ENCODE measurements around the gene HSPA6.
"Not testable (repeated sequence)": the region's sequence is repeated elsewhere in the genome, so short reads cannot be mapped to it uniquely, and the experiment has no call there.

HSPA6 gene

GRCh38 chr1:161532644-161533567, 8.6 kb downstream of the HSPA6 start:
- DNase-seq (ENCODE audit: low read depth): not testable (repeated sequence)

GRCh38 chr1:161537068-161537669, 12.8 kb downstream of the HSPA6 start:
- not testable (repeated sequence) for DNase-seq (ENCODE audit: low read depth)

DNA sequence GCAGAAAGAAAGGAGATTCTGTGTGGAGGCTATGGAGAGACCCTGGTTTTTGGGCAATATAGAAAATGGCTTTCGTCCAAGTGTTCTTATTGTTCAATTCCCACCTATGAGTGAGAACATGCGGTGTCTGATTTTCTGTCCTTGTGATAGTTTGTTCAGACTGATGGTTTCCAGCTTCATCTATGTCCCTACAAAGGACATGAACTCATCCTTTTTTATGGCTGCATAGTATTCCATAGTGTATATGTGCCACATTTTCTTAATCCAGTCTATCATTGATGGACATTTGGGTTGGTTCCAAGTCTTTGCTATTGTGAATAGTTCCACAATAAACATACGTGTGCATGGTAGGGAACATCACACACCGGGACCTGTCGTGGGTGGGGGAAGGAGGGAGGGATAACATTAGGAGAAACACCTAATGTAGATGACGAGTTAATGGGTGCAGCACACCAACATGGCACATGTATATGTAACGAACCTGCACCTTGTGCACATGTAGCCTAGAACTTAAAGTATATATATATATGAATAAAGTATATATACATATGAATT, 14.7 kb downstream of the HSPA6 start:
- DNase-seq (ENCODE audit: low read depth): not testable (repeated sequence)

DNA sequence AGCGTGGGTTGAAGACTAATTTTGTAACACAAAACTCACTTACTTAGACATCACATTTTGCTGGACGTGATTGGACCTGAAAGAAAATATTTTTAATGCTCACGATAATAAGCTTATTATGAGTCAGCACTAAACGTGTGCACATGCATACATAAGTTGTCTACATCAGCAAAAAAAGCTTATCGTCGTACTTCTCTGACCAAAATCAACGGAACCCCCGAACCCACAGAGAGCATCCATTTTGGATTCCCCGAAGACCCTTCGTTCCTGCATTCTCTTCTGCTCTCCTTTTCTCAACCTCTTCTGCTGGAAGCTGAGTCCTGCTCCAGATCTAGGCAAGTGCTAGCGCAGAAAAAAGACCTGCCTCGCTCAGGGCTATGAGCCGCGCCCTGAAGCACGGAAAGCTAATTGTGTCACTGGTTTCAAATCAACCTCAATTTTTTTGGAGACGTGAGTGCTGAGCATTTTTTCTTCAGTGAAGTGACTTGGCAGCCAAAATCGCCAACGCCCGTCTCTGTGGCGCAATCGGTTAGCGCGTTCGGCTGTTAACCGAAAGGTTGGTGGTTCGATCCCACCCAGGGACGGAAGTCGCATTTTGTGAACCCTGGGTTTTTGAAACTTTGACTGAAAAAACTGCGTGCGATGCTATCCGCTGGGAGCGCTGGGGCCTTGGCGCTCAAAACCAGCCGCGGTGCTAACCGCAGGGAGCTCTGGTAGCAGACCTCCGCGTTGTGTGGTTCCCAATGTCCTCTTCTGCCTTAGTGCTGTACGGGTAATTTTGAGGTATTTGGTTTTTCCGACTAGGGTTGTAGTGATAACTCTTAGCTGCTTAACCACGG, 15.6 kb downstream of the HSPA6 start:
- peak; percentile 99 for DNase-seq (ENCODE audit: low read depth)

- DNase-seq (ENCODE audit: low read depth): not testable (repeated sequence)
These were observed 16.2 kb downstream of the HSPA6 start for GRCh38 chr1:161540570-161540960.

GRCh38 chr1:161542091-161542559, 17.8 kb downstream of the HSPA6 start:
- DNase-seq (ENCODE audit: low read depth): peak; percentile 58

- not testable (repeated sequence) for DNase-seq (ENCODE audit: low read depth)
These were observed 18.8 kb downstream of the HSPA6 start for GRCh38 chr1:161543125-161543524.

DNA sequence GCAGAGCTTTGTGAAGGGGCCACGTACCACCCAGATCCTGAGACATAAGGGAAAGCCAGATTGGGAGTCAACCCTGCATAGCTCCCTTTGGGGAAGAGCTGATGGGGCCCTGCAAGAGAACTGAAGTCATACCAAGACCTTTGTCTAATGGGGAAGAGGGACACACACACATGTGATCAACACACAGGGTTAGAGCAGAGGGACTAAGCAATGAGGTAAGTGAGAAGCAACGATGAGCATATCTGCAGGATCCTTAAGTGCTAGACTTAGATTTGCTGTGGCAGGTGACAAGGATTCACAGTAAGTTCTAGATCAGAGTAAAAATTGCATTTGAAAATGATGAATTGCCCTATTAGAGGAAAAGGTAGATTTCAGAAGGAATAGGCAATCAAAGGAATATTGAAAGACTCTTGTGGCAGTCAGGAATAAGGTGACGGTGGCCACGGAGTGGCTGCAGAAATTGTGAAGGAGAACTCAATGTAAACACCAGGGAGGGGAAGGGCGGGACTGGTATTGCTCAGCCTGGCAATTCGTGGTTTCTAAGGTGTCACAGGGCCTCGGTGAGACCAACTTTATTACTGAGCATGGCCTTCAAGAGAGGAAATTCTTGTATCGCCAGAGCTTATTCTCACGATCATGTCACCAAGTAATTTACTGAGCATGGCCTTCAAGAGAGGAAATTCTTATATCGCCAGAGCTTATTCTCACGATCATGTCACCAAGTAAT, 20.8 kb downstream of the HSPA6 start:
- not testable (repeated sequence) for DNase-seq (ENCODE audit: low read depth)

DNA sequence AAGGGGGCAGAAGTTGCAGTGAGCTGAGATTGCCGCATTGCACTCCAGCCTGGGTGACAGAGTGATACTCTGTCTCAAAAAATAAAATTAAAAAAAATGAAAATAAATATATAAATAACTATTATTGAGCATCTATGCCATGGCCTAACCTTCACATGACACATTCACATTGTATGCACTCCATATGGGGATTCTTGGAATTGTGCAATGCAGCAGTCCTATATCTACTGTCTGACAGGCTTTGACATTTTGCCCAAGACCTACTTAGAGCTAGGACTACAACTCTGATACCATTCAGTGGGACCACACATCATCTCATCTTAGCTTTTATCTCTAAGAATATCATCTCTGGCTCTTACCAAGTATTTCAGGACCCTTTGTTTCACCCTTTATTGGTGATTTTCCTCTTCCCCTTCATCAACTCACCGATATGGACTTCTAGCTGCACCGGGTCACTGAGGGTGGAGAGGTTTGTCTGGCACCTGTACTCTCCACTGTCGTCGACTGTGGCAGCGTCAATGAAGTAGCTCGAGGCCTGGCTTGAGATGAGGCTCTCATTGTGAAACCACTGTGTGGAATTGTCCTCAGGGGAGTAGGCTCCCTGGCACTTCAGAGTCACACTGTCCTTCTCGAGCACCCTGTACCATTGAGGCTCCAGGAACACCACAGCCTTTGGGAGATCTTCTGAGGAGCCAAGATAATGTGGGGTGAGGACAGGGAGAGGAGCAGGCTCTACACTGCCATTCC, 23.8 kb downstream of the HSPA6 start:
- not testable (repeated sequence) for DNase-seq (ENCODE audit: low read depth)

GRCh38 chr1:161548749-161549406, 24.5 kb downstream of the HSPA6 start:
- DNase-seq (ENCODE audit: low read depth): not testable (repeated sequence)

DNA sequence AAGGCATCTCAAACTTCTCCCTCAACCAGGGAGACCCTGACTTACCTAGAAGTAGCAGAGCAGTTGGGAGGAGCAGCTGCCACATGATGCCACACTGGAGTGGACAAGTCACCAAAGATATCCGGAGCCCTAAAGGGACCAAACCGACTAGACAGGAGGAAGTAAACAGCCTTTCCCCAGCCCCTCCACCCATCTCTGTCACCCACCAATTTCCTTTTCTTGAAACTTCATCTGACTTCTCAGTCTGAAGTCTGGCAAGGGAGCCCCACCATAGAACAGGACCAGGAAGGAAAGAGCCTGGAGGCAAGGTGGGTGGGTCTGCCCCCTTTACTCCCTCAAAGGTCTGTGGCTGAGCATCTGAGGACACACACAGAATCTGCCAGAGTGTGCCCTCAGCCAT, 25.3 kb downstream of the HSPA6 start, which contains the start of gene FCGR3A:
Gene FCGR3A (minus strand): TSS at position 167 of the 400 bp plus-strand sequence. CDS start 82 bp downstream, at position 85.
- no peak for DNase-seq (ENCODE audit: low read depth)

DNA sequence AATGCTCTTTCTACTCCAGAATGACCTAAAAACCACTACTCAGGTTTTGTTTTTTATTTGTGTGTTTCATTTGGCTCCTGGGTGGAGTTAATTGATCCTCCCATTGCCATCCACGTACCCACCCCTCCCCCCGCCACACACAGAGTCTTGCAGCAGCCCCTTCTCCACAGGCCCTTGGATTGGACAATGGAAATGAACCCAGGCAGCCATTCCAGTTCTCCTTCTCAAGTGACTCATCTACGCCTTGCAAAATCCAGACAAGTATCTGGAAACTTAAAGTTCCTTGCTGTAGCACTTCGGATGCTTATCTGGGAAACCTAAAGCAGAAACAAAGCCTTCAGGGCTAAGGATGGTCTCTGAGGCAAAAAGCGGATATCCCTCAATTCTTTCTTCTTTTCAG, 26.6 kb downstream of the HSPA6 start:
- not testable (repeated sequence) for DNase-seq (ENCODE audit: low read depth)

- DNase-seq (ENCODE audit: low read depth): not testable (repeated sequence)
These were observed 29.3 kb downstream of the HSPA6 start for GRCh38 chr1:161553631-161554030.

DNA sequence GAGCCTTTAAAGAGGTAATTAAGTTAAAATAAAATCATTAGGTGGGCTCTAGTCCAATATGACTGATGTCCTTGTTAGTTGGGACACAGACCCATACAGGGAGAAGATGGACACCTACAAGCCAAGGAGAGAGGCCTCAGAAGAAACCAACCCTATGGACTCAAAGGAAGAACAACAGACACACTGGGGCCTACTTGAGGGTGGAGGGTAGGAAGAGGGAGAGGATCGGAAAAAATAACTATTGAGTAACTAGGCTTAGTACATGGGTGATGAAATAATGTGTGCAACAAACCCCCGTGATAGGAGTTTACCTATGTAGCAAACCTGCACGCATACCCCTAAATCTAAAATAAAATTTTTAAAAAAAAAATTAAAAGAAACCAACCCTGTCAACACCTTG, 30.0 kb downstream of the HSPA6 start:
- DNase-seq (ENCODE audit: low read depth): not testable (repeated sequence)

DNA sequence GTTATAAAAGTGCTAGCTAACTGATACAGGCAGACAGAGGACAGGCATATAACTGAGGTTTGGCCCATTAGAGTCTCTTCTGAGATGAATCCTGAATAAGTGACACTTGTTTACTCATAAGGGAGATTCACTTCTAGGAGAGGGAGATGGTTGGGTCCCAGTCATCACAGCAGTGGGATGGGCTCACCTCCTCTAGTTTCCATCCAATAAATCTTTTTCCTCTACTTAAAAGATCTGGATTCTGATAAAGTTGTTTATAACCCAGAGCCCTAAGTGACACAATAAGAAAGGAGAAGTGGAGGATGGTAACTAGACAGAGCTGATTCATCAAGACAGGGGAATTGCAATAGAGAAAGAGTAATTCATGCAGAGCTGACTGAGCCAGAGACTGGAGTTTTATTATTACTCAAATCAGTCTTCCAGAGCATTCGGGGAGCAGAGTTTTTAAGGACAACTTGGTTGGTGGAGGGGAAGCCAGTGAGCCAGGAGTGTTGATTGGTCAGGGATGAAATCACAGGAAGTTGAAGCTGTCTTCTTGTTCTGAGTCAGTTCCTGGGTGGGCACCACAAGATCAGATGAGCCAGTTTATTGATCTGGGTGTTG, 30.6 kb downstream of the HSPA6 start:
- not testable (repeated sequence) for DNase-seq (ENCODE audit: low read depth)

GRCh38 chr1:161556143-161556542, 31.8 kb downstream of the HSPA6 start:
- DNase-seq (ENCODE audit: low read depth): not testable (repeated sequence)

DNA sequence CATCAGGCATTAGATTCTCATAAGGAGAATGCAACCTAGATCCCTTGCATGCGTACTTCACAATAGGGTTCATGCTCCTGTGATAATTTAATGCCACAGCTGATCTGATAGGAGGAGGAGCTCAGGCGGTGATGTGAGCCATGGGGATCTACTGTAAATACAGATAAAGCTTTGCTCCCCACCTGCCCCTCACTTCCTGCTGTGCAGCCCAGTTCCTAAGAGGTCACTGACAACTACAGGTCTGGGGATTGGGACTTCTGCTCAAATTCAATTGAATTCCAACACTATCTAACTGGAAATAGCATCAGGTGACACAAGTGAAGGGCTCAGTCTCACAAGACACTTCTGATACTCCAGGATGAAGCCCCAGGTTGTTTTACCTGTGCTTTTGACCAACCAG, 32.6 kb downstream of the HSPA6 start:
- not testable (repeated sequence) for DNase-seq (ENCODE audit: low read depth)

DNA sequence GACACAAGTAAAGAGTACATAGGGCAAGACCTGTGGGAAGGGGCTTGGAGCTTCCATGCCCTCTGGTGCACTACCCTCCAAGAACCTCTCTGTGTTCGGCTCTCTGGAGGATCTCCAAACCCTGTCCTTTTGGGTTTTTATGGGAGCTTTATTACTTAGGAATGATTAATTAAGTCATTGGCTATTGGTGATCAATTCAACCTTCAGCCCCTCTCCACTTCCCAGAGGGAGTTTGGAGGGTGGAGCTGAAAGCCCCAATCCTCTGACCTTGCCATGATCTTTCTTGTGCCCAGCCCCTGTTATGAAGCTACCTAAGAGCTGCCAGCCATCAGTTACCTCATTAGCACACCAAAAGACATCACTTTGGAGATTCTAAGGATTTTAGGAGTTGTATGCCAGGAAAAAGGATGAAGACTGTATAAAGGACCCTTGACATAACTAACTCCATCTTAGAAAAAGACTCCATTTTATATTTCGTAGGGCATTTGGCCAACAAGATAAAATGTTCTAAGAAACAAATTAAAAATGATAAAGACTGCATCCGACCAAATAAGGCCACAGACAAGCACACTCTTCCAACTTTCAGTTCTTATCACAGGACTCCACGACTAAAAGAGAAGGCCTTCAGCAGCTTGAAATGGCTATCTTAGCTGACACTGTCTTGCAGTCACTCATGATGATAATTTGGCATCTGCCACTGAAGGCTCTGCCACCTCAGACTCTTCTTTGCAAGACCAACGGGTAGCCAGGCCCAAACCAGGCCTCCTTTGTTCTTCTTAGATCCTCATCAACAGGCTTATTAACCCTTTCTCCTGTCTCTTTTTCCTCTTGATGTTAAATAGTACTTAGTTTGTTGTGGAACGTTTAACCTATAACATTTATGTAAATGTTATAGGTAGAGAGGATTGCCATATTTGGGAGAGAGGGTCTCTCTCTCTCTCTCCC, 33.4 kb downstream of the HSPA6 start:
- not testable (repeated sequence) for DNase-seq (ENCODE audit: low read depth)

All from activated T-cell treated with anti-CD3 and anti-CD28 coated beads for 24 hours (primary cell).